Measurements from ENCODE around the gene INPP4B.

DNA sequence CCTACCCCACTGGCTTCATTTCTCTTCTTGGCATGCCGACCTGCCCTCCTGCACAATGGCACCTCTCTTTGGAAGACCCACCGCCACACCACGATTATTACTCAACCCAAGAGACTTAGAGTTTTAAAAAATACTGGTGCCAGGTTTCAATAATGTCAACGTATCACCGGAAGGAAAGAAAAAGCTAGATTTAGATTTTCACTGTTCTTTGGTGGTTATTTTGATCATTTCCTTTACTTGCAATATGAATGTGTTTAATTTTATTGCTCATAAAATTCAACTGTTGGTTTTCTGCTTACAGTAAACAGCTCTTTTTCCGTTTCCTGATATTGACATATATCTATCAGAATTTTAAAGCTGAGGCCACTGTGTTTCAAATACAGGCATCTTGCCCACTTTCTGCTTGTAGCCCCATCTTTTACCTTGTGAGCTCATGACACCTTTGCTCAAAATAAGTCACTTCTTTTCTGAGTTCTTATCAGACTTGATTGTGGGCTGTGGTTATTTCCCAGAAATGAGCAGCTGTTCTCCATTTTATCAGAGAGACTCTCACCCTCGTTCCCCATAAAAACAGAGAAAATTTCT lies 439.1 kb downstream of the INPP4B start:
- TF ChIP-seq CTCF (conservative IDR thresholded peaks at IDR 0.05; ENCODE audit: low read depth, low read length) = no peak
- TF ChIP-seq RFX5 (IDR thresholded peaks at IDR 0.05; ENCODE audit: low read depth, low read length) = no peak
- TF ChIP-seq POLR2A (IDR thresholded peaks at IDR 0.05; ENCODE audit: low read depth, low read length) = no peak
- no peak for TF ChIP-seq NFE2L2 (IDR thresholded peaks at IDR 0.05; ENCODE audit: low read depth, low read length)
- no peak for TF ChIP-seq CEBPB (IDR thresholded peaks at IDR 0.05; ENCODE audit: low read depth, low read length)
- TF ChIP-seq, protein P1, sequence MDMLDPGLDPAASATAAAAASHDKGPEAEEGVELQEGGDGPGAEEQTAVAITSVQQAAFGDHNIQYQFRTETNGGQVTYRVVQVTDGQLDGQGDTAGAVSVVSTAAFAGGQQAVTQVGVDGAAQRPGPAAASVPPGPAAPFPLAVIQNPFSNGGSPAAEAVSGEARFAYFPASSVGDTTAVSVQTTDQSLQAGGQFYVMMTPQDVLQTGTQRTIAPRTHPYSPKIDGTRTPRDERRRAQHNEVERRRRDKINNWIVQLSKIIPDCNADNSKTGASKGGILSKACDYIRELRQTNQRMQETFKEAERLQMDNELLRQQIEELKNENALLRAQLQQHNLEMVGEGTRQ (IDR thresholded peaks at IDR 0.05; ENCODE audit: low read depth, low read length) = no peak
- no peak for TF ChIP-seq RAD21 (IDR thresholded peaks at IDR 0.05; ENCODE audit: low read length)
- TF ChIP-seq FOS (IDR thresholded peaks at IDR 0.05; ENCODE audit: low read depth, low read length) = no peak
- TF ChIP-seq MAFK (IDR thresholded peaks at IDR 0.05; ENCODE audit: low read depth, low read length) = no peak
- TF ChIP-seq RCOR1 (IDR thresholded peaks at IDR 0.05; ENCODE audit: insufficient replicate concordance, low read length) = no peak
- no peak for TF ChIP-seq SMC3 (IDR thresholded peaks at IDR 0.05; ENCODE audit: low read depth, low read length)
- no peak for TF ChIP-seq BHLHE40 (IDR thresholded peaks at IDR 0.05; ENCODE audit: low read depth, low read length)
- no peak for TF ChIP-seq CHD1 (IDR thresholded peaks at IDR 0.05; ENCODE audit: low read depth, low read length)
- TF ChIP-seq MAZ (IDR thresholded peaks at IDR 0.05; ENCODE audit: borderline replicate concordance, low read depth, low read length) = no peak
